Measurements from ENCODE around the gene MINK1.
"Not testable (repeated sequence)": the region's sequence is repeated elsewhere in the genome, so short reads cannot be mapped to it uniquely, and the experiment has no call there.

MINK1 gene

GRCh38 chr17:4920351-4921048 is 87.4 kb downstream of the MINK1 start:
- no peak for DNase-seq (ENCODE audit: extremely low spot score)
- ChIA-PET POLR2A (no interaction called here), CTCF (interaction anchor here (0.7 to 4.1 kb wide), 3 partner anchors 11 to 14 kb away, joined by 3 to 29 read pairs (median 3); no protein-coding TSS in a partner anchor)
- TF ChIP-seq CTCF (IDR thresholded peaks at IDR 0.05; ENCODE audit: control extremely low read depth, extremely low read depth, low read depth, missing control alignments), result no peak

GRCh38 chr17:4921320-4921719 is 88.2 kb downstream of the MINK1 start:
- CTCF ChIA-PET, result interaction anchor here (1.0 kb wide), 1 partner anchor 13 kb away, joined by 3 read pairs; no protein-coding TSS in a partner anchor
- POLR2A ChIA-PET, result no interaction called here
- DNase-seq (ENCODE audit: extremely low spot score), result no peak
- TF ChIP-seq CTCF (IDR thresholded peaks at IDR 0.05; ENCODE audit: control extremely low read depth, extremely low read depth, low read depth, missing control alignments), result no peak

- DNase-seq (ENCODE audit: extremely low spot score); POLR2A ChIA-PET: not testable (repeated sequence)
- CTCF ChIA-PET, result interaction anchor here (0.7 to 1.7 kb wide), 5 partner anchors 9 to 18 kb away, joined by 3 to 4 read pairs (median 3); partner anchors contain the start of genes RNF167 and SLC25A11
Measured at GRCh38 chr17:4926577-4927335, 93.6 kb downstream of the MINK1 start.

- ChIA-PET POLR2A (no interaction called here), CTCF (no interaction called here)
- no peak for TF ChIP-seq CTCF (IDR thresholded peaks at IDR 0.05; ENCODE audit: control extremely low read depth, extremely low read depth, low read depth, missing control alignments)
- no peak for DNase-seq (ENCODE audit: extremely low spot score)
Measured at GRCh38 chr17:4928881-4929280, 95.7 kb downstream of the MINK1 start.

GRCh38 chr17:4931963-4932362 is 98.8 kb downstream of the MINK1 start, which contains the start of gene GP1BA:
Gene GP1BA, plus strand, starts transcription at chr17:4932277. Its CDS starts 328 bp downstream, at chr17:4932605.
- no peak for TF ChIP-seq CTCF (IDR thresholded peaks at IDR 0.05; ENCODE audit: control extremely low read depth, extremely low read depth, low read depth, missing control alignments)
- no peak for DNase-seq (ENCODE audit: extremely low spot score)
- CTCF ChIA-PET, result interaction anchor here (1.0 kb wide), 1 partner anchor 12 kb away, joined by 3 read pairs; no protein-coding TSS in a partner anchor
- POLR2A ChIA-PET, result no interaction called here

- TF ChIP-seq CTCF (IDR thresholded peaks at IDR 0.05; ENCODE audit: control extremely low read depth, extremely low read depth, low read depth, missing control alignments), result no peak
- DNase-seq (ENCODE audit: extremely low spot score), result no peak
- ChIA-PET CTCF (interaction anchor here (0.8 to 1.0 kb wide), 5 partner anchors 8 to 24 kb away, joined by 3 to 4 read pairs (median 3); no protein-coding TSS in a partner anchor), POLR2A (interaction anchor here (0.7 kb wide), 1 partner anchor 9 kb away, joined by 3 read pairs; no protein-coding TSS in a partner anchor)
Measured at GRCh38 chr17:4932756-4933155, 99.6 kb downstream of the MINK1 start.

Measured in GM10248 (cell line).